T1000 (cell line): ENCODE measurements around the gene TRIP10.
"Not testable (repeated sequence)": the region's sequence is repeated elsewhere in the genome, so short reads cannot be mapped to it uniquely, and the experiment has no call there.

Experiments used
- DNase-seq: peaks from one replicate; lab custom pipeline; 2025; ENCODE audit warnings: mixed read lengths; lab: John Stamatoyannopoulos, UW

The TRIP10 gene

GRCh38 chr19:6767357-6768235 is 28.1 kb downstream of the TRIP10 start, which contains the start of gene SH2D3A:
Gene SH2D3A (minus strand): TSS chr19:6767435. CDS start chr19:6763748, 3,687 bp downstream.
- no peak for DNase-seq

GRCh38 chr19:6768236-6768785 is 28.8 kb downstream of the TRIP10 start:
- DNase-seq = no peak

- no peak for DNase-seq
These were observed 29.6 kb downstream of the TRIP10 start for GRCh38 chr19:6769006-6769619.

- not testable (repeated sequence) for DNase-seq
These were observed 32.2 kb downstream of the TRIP10 start for GRCh38 chr19:6771648-6772027.

GRCh38 chr19:6772028-6772865 is 32.8 kb downstream of the TRIP10 start, which contains the start of gene VAV1:
Gene VAV1 (plus strand): TSS chr19:6772708. CDS start chr19:6772808, 100 bp downstream.
- DNase-seq = no peak

- no peak for DNase-seq
These were observed 33.4 kb downstream of the TRIP10 start for GRCh38 chr19:6772866-6773322.

- no peak for DNase-seq
These were observed 33.9 kb downstream of the TRIP10 start for GRCh38 chr19:6773323-6773931.

- no peak for DNase-seq
These were observed 35.6 kb downstream of the TRIP10 start for GRCh38 chr19:6774821-6775707.

GRCh38 chr19:6776045-6776444 is 36.6 kb downstream of the TRIP10 start:
- DNase-seq = not testable (repeated sequence)

GRCh38 chr19:6776999-6777398 is 37.5 kb downstream of the TRIP10 start:
- no peak for DNase-seq

GRCh38 chr19:6777434-6777833 is 38.0 kb downstream of the TRIP10 start:
- DNase-seq = no peak

- DNase-seq = no peak
These were observed 38.9 kb downstream of the TRIP10 start for GRCh38 chr19:6778386-6778785.

GRCh38 chr19:6779206-6779605 is 39.7 kb downstream of the TRIP10 start:
- DNase-seq = no peak

- no peak for DNase-seq
These were observed 47.9 kb downstream of the TRIP10 start for GRCh38 chr19:6787393-6787792.

- no peak for DNase-seq
These were observed 49.4 kb downstream of the TRIP10 start for GRCh38 chr19:6788896-6789295.

- no peak for DNase-seq
These were observed 51.0 kb downstream of the TRIP10 start for GRCh38 chr19:6790194-6791128.

- no peak for DNase-seq
These were observed 51.8 kb downstream of the TRIP10 start for GRCh38 chr19:6791237-6791636.

- DNase-seq = no peak
These were observed 53.9 kb downstream of the TRIP10 start for GRCh38 chr19:6793411-6793810.

GRCh38 chr19:6793973-6794372 is 54.5 kb downstream of the TRIP10 start:
- DNase-seq = no peak
